Colon (tissue), 2 donors: ENCODE results near the gene AKAP12.
"Not testable (repeated sequence)": the region's sequence is repeated elsewhere in the genome, so short reads cannot be mapped to it uniquely, and the experiment has no call there.

ENCODE experiments used
- FAIRE-seq: peaks from 2 replicates; lab custom pipeline; 2012; peaks lifted over from hg19 to GRCh38; lab: Jason Lieb, UNC
- donor health status: control.
- donor health status: control.

The AKAP12 gene

GRCh38 chr6:151350442-151351145 is 110.8 kb downstream of the AKAP12 start:
- FAIRE-seq: no peak

DNA sequence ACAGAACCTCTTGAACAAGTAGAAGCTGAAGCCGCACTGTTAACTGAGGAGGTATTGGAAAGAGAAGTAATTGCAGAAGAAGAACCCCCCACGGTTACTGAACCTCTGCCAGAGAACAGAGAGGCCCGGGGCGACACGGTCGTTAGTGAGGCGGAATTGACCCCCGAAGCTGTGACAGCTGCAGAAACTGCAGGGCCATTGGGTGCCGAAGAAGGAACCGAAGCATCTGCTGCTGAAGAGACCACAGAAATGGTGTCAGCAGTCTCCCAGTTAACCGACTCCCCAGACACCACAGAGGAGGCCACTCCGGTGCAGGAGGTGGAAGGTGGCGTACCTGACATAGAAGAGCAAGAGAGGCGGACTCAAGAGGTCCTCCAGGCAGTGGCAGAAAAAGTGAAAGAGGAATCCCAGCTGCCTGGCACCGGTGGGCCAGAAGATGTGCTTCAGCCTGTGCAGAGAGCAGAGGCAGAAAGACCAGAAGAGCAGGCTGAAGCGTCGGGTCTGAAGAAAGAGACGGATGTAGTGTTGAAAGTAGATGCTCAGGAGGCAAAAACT is 111.5 kb downstream of the AKAP12 start:
- no peak for FAIRE-seq

DNA sequence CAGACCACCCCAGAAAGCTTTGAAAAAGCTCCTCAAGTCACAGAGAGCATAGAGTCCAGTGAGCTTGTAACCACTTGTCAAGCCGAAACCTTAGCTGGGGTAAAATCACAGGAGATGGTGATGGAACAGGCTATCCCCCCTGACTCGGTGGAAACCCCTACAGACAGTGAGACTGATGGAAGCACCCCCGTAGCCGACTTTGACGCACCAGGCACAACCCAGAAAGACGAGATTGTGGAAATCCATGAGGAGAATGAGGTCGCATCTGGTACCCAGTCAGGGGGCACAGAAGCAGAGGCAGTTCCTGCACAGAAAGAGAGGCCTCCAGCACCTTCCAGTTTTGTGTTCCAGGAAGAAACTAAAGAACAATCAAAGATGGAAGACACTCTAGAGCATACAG is 112.0 kb downstream of the AKAP12 start:
- FAIRE-seq: no peak

GRCh38 chr6:151352410-151353396 is 112.9 kb downstream of the AKAP12 start:
- no peak for FAIRE-seq

DNA sequence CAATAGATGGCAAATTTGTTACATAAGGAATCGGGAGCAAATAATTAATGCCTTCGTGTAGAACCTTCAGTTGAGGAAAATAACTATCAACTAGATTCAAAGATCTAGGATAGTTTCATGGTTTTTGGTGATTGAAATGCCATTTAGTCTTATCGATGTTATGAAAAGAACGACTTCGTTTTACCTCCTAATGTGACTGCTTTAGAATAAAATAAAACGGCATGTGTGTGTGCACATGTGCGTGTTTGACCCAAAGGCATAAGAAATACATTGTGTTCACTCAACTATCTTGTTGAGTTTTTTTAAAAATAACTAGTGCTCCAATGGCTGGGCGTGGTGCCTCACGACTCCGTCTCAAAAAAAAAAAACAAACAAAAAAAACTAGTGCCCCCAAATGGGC is 114.0 kb downstream of the AKAP12 start:
- FAIRE-seq: no peak

- not testable (repeated sequence) for FAIRE-seq
Observed at GRCh38 chr6:151356983-151357382, 117.2 kb downstream of the AKAP12 start.

GRCh38 chr6:151357758-151358436 is 118.1 kb downstream of the AKAP12 start:
- FAIRE-seq: no peak

DNA sequence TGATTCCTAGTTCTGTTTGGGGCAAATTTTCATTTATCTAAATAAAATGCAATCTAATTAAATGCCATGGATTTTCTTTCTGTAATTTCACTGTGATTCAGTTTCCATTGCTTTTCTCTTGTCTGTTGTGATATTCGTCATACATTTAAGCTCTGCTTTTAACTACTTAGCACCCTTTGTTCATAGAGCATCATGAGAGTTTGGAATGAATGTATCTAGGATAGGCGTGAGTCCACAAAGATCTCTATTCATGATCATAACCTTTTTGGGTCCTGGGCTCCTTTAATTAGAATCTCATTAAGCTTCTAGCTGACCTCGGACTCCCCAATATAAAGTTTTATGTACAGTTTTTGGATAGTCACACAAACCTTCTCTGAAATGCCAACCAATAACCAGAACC is 118.7 kb downstream of the AKAP12 start:
- FAIRE-seq: no peak

- FAIRE-seq: no peak
Observed at GRCh38 chr6:151359486-151359885, 119.7 kb downstream of the AKAP12 start.

DNA sequence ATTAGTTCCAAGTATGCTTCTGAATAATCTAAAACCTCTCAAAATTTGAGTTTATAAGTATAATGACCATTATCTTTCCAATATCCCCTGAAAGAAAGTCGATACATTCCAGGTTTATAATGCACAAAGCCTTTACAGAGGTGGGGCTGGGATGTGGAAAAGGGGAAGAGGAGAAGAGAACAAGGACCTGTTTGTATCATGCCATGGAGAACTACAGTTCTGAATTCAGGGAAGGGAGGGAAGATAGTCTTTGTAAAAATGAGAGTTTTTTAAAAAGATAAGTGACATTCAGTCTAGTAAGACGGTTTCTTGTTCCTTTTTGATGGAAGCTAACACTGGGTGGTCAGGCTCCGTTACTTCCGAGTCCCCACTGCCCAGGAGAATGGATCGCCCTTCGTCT is 125.5 kb downstream of the AKAP12 start:
- FAIRE-seq: no peak

GRCh38 chr6:151370509-151371078 is 130.8 kb downstream of the AKAP12 start:
- no peak for FAIRE-seq

DNA sequence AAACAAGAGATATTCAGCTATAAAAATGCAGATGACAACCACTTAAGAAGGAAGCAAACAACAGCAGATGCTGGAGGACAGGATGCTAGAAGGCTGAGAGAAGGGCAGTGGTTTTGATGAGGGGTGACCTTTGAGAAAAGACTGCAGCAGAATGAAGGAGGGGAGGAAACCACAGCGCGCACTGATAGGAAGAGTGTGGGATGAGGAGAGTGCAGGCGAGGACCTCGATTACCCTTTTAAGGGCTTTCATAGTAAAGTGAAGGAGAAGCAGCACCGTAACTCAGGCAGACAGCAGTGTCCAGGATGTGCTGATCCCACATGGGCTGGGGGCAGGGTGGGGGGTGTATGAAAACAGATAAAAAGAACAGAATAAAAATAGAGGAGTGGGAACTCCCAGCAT is 132.4 kb downstream of the AKAP12 start:
- no peak for FAIRE-seq

GRCh38 chr6:151374036-151374683 is 134.4 kb downstream of the AKAP12 start:
- no peak for FAIRE-seq

DNA sequence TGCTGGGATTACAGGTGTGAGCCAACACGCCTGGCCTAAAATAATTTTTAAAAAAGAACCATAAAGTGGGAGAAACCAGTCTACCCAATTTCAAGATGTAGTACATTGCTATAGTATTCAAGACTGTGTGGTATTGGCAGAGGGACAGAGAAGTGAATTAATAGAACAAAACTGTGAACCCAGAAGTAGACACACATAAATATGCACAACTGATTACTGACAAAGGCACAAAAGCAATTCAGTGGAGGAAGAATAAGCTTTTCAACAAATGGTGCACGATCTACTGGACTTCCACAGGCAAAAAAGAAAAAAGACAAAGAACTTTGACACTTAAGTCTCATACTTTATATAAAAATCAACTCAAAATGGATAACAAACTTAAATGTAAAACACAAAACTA is 136.1 kb downstream of the AKAP12 start:
- no peak for FAIRE-seq

- FAIRE-seq: no peak
Observed at GRCh38 chr6:151376440-151376839, 136.7 kb downstream of the AKAP12 start.

- no peak for FAIRE-seq
Observed at GRCh38 chr6:151377095-151377494, 137.3 kb downstream of the AKAP12 start.

- no peak for FAIRE-seq
Observed at GRCh38 chr6:151379933-151380847, 140.4 kb downstream of the AKAP12 start.

DNA sequence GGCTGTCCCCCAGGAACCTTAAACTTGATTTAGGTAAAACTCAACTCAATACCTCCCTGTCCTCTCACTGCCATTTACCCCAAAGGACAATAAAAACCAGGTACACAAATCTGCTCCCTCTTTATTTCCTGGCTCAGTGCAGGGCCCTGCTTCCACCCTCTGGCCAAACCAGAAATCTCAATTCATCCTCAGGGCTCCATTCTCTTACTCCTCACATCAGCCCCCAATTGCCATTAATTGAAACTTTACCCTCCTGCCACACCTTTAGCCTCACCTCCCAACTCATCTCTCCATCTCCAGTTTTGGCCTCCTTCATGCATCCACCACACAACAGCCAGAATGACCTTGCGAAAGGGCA is 141.1 kb downstream of the AKAP12 start:
- no peak for FAIRE-seq

GRCh38 chr6:151381722-151382121 is 142.0 kb downstream of the AKAP12 start:
- FAIRE-seq: no peak

- not testable (repeated sequence) for FAIRE-seq
Observed at GRCh38 chr6:151382631-151383030, 142.9 kb downstream of the AKAP12 start.
